Endothelial cell of umbilical vein (primary cell): ENCODE data around the gene ZSWIM6. TPM values are rescaled to one million over a fixed set of nuclear protein-coding genes. Genes with fewer than 3 reads are reported as not detected.

Experiments used
- BruUV-seq: library from RNA; stranded (reverse); fragments of 400-500 nt; replicated peaks from 2 replicates; lab custom pipeline; 2021; lab: Mats Ljungman, UMichigan
- CTCF ChIA-PET: fragments of 300-600, 350-600 bp; sonication (Branson Sonifier 250); formaldehyde crosslinking; loops from one replicate; lab custom pipeline; 2021; ENCODE audit warnings: antibody characterized with exemption, inconsistent platforms; lab: Charles Lee
- POLR2A ChIA-PET: fragments of 300-600, 350-600 bp; sonication (Branson Sonifier 250); formaldehyde crosslinking; loops from one replicate; lab custom pipeline; 2021; ENCODE audit warnings: antibody characterized with exemption, inconsistent platforms; lab: Charles Lee
- DNase-seq: peaks from one replicate; pipeline ENCODE4 v3.0.0-alpha.2; 2011; ENCODE audit warnings: low read depth, low spot score
- FAIRE-seq: peaks from 2 replicates; lab custom pipeline; 2011; peaks lifted over from hg19 to GRCh38; lab: Jason Lieb, UNC
- H2AFZ ChIP-seq: 2 replicates; pipeline ENCODE4 v1.6.0; 2012; ENCODE audit warnings: low read depth, low read length, control low read depth, inconsistent platforms
- H3K27ac ChIP-seq: 2 replicates; pipeline ENCODE4 v1.5.1; 2011; ENCODE audit warnings: low read depth, mild to moderate bottlenecking, control low read depth, low read length, moderate library complexity; ENCODE audit not compliant: insufficient read depth
- H3K27me3 ChIP-seq, 2 experiments: 2 replicates each; pipeline versions ENCODE4 v1.6.0 to v1.6.1; 2011; ENCODE audit warnings: low read length in 2 of 2, mixed read lengths in 1 of 2; ENCODE audit not compliant: control insufficient read depth in 2 of 2, insufficient read depth in 2 of 2
- H3K36me3 ChIP-seq, 2 experiments: 2 replicates in 1 of 2; 3 replicates in 1 of 2; pipeline ENCODE4 v1.5.1; 2011; ENCODE audit warnings: low read length in 2 of 2, mild to moderate bottlenecking in 1 of 2, moderate library complexity in 1 of 2; ENCODE audit not compliant: control insufficient read depth in 2 of 2, insufficient read depth in 2 of 2; ENCODE audit errors: extremely low read depth in 1 of 2
- H3K4me1 ChIP-seq: 3 replicates; pipeline ENCODE4 v1.5.1; 2011; ENCODE audit warnings: mild to moderate bottlenecking, low read length; ENCODE audit not compliant: control insufficient read depth, insufficient read depth; ENCODE audit errors: extremely low read depth
- H3K4me2 ChIP-seq: 2 replicates; pipeline ENCODE4 v1.6.1; 2011; ENCODE audit warnings: low read length, control low read depth, mixed read lengths; ENCODE audit not compliant: insufficient read depth
- H3K4me3 ChIP-seq, 3 experiments: fragments of 200-600 bp in 1 of 3; sonication (generic), shearing (Covaris generic) in 1 of 3; replicated peaks in 1 of 3; 2 replicates each; pipeline ENCODE4 v1.5.1; 2011 to 2016; ENCODE audit warnings: control low read depth in 3 of 3, low read length in 3 of 3, mild to moderate bottlenecking in 2 of 3, inconsistent platforms in 1 of 3, low read depth in 1 of 3, moderate library complexity in 1 of 3; ENCODE audit not compliant: insufficient read depth in 1 of 3
- H3K79me2 ChIP-seq: 2 replicates; pipeline ENCODE4 v1.6.0; 2012; ENCODE audit warnings: low read length, inconsistent platforms; ENCODE audit not compliant: control insufficient read depth, insufficient read depth
- H3K9ac ChIP-seq: replicated peaks from 2 replicates; pipeline ENCODE3; 2011; ENCODE audit warnings: low read length, control low read depth; ENCODE audit not compliant: insufficient read depth; ENCODE audit errors: extremely low read depth
- H3K9me1 ChIP-seq: replicated peaks from 3 replicates; pipeline ENCODE4 v1.6.0; 2011; ENCODE audit warnings: mild to moderate bottlenecking, low read length; ENCODE audit not compliant: control insufficient read depth, insufficient read depth; ENCODE audit errors: extremely low read depth
- H3K9me3 ChIP-seq: replicated peaks from 2 replicates; pipeline ENCODE4 v1.5.1; 2012; ENCODE audit warnings: low read length, inconsistent platforms; ENCODE audit not compliant: control insufficient read depth, insufficient read depth
- H4K20me1 ChIP-seq: replicated peaks from 2 replicates; pipeline ENCODE3; 2011; ENCODE audit warnings: mild to moderate bottlenecking, low read length; ENCODE audit not compliant: control insufficient read depth, insufficient read depth; ENCODE audit errors: extremely low read depth
- CTCF ChIP-seq, 2 donors: IDR thresholded peaks; 1 replicate in 1 of 2; 2 replicates in 1 of 2; pipeline ENCODE4 v1.5.1; 2011; ENCODE audit warnings: low read length in 2 of 2, mild to moderate bottlenecking in 2 of 2, moderate library complexity in 2 of 2, control low read depth in 1 of 2, inconsistent platforms in 1 of 2, low read depth in 1 of 2; ENCODE audit not compliant: insufficient read depth in 1 of 2; ENCODE audit errors: extremely low read depth in 1 of 2
- EZH2 ChIP-seq: IDR thresholded peaks from 2 replicates; pipeline ENCODE4 v1.6.1; 2012; ENCODE audit warnings: borderline replicate concordance, low read depth, mild to moderate bottlenecking, moderate library complexity, low read length, inconsistent platforms; ENCODE audit not compliant: severe bottlenecking
- GATA2 ChIP-seq: IDR thresholded peaks from 2 replicates; pipeline ENCODE4 v1.7.0; 2011; ENCODE audit warnings: low read depth, mild to moderate bottlenecking, moderate library complexity, mixed read lengths, low read length; ENCODE audit not compliant: insufficient read length, insufficient read depth
- JUN ChIP-seq: IDR thresholded peaks from 2 replicates; pipeline ENCODE4 v1.6.1; 2011; ENCODE audit warnings: borderline replicate concordance, low read depth; ENCODE audit not compliant: insufficient read length, insufficient read depth
- MAX ChIP-seq: IDR thresholded peaks from 2 replicates; pipeline ENCODE4 v1.6.1; 2011; ENCODE audit not compliant: insufficient read depth, insufficient read length
- MYC ChIP-seq: IDR thresholded peaks from one replicate; pipeline ENCODE4 v1.6.1; 2011; ENCODE audit warnings: mild to moderate bottlenecking, low read depth, low read length
- POLR2A ChIP-seq: IDR thresholded peaks from 2 replicates; pipeline ENCODE4 v1.6.1; 2012; ENCODE audit warnings: low read depth, mild to moderate bottlenecking, control low read depth, low read length
- dilution Hi-C: fragments of 300-500 bp; cut with MboI; formaldehyde crosslinking; loops from one replicate; pipeline ENCODE4 v1.15.0; 2019; ENCODE audit warnings: low sequenced_read_pairs; ENCODE audit not compliant: extremely low pct_ligation_motif_present
- intact Hi-C: fragments of 100-400 bp; cut with micrococcal nuclease; formaldehyde crosslinking; loops from one replicate; pipeline ENCODE4 v1.10.0; 2022
- polyA plus RNA-seq, 4 experiments: library from polyadenylated mRNA; depleted of rRNA in 3 of 4; stranded (reverse) in 3 of 4; unstranded in 1 of 4; fragments of >200 nt; gene quantifications; 2 replicates each; pipeline versions ENCODE4 v1.2.1 to v1.2.3, GENCODE V29; 2011 to 2012; ENCODE audit warnings: missing spikeins in 1 of 4
- total RNA-seq: library from RNA; stranded (reverse); gene quantifications from 2 replicates; pipeline ENCODE4 v1.2.3, GENCODE V29; 2021

Gene ZSWIM6
- total and polyA plus RNA-seq, 2 donors (not counting 3 experiments of a cell fraction or from before 2014, with no cell fraction given) = 14.9 to 25.3 TPM

GRCh38 chr5:61498121-61498520, 166.1 kb downstream of the ZSWIM6 start:
- Histone ChIP-seq H3K27ac (no peak overlapping the region), H3K4me3 (no peak overlapping the region), H4K20me1 (no peaks in the 10 kb centered on the region), H3K79me2 (peaks cover 56% of the 10 kb centered on the region), H3K4me2 (no peak overlapping the region), H3K27me3 (no peaks in the 10 kb centered on the region), H3K9me1 (no peaks in the 10 kb centered on the region), H2AFZ (no peak overlapping the region), H3K9me3 (no peaks in the 10 kb centered on the region), H3K4me1 (no peaks in the 10 kb centered on the region), H3K36me3 (peaks cover 0 to 5% of the 10 kb centered on the region in 2 experiments), H3K9ac (no peak overlapping the region)
- FAIRE-seq (no peak), DNase-seq (no peak)
- ChIA-PET POLR2A (no interaction called here), CTCF (no interaction called here)
- dilution Hi-C loops = no loop called here
- TF ChIP-seq MYC (no peak), GATA2 (no peak)
- intact Hi-C loops = no loop called here
- BruUV-seq = no TSS peak

- dilution Hi-C loops = no loop called here
- no peak for FAIRE-seq
- H3K4me2 ChIP-seq = no peak overlapping the region
- intact Hi-C loops = no loop called here
- peaks cover 54% of the 10 kb centered on the region for H3K79me2 ChIP-seq
- no peak overlapping the region for H3K9ac ChIP-seq
- no TSS peak for BruUV-seq
- POLR2A ChIA-PET = no interaction called here
- no peaks in the 10 kb centered on the region for H3K36me3 ChIP-seq
- TF ChIP-seq POLR2A (no peak), MAX (no peak), JUN (no peak), CTCF (IDR thresholded peaks at IDR 0.05; ENCODE audit: extremely low read depth in 1 of 2, insufficient read depth in 1 of 2, low read depth in 1 of 2, low read length in 2 of 2) (no peak), GATA2 (no peak), EZH2 (no peak)
- H3K4me1 ChIP-seq = no peaks in the 10 kb centered on the region
- CTCF ChIA-PET = interaction anchor here (1.4 kb wide), 1 partner anchor 9 kb away, joined by 4 read pairs; no protein-coding TSS in a partner anchor
- DNase-seq = no peak
- H3K9me1 ChIP-seq = no peaks in the 10 kb centered on the region
- no peaks in the 10 kb centered on the region for H3K9me3 ChIP-seq
- no peak overlapping the region for H2AFZ ChIP-seq
- H3K27ac ChIP-seq = no peak overlapping the region
- no peaks in the 10 kb centered on the region for H4K20me1 ChIP-seq
- no peak overlapping the region for H3K4me3 ChIP-seq
- H3K27me3 ChIP-seq = no peaks in the 10 kb centered on the region
Observed at GRCh38 chr5:61501971-61502370, 169.9 kb downstream of the ZSWIM6 start.
